Liver (tissue), 9 donors: ENCODE data around the gene SLC46A1. TPM values are rescaled to one million over a fixed set of nuclear protein-coding genes. Genes with fewer than 3 reads are reported as not detected.

Experiments
- DNase-seq: peaks from one replicate; pipeline ENCODE4 v3.0.0-alpha.2; 2017; ENCODE audit warnings: low spot score
- H3K27ac ChIP-seq, 2 donors: one replicate each; pipeline ENCODE4 v1.7.0; 2013; ENCODE audit warnings: inconsistent platforms in 2 of 2, low read length in 2 of 2, control low read depth in 1 of 2, low read depth in 1 of 2, mild to moderate bottlenecking in 1 of 2
- H3K27me3 ChIP-seq, 4 donors: one replicate each; pipeline versions ENCODE4 v1.6.1 to v1.7.0; 2013; ENCODE audit warnings: low read length in 3 of 4, inconsistent platforms in 1 of 4, mild to moderate bottlenecking in 1 of 4, moderate library complexity in 1 of 4; ENCODE audit not compliant: control insufficient read depth in 4 of 4, insufficient read depth in 4 of 4
- H3K36me3 ChIP-seq, 4 donors: one replicate each; pipeline versions ENCODE4 v1.6.1 to v1.7.0; 2013; ENCODE audit warnings: low read length in 3 of 4, mild to moderate bottlenecking in 3 of 4, low read depth in 1 of 4, moderate library complexity in 1 of 4; ENCODE audit not compliant: control insufficient read depth in 4 of 4, insufficient read depth in 3 of 4
- H3K4me1 ChIP-seq, 4 donors: one replicate each; pipeline versions ENCODE4 v1.6.1 to v1.7.0; 2013; ENCODE audit warnings: low read length in 3 of 4, mild to moderate bottlenecking in 3 of 4, moderate library complexity in 1 of 4; ENCODE audit not compliant: control insufficient read depth in 4 of 4, insufficient read depth in 4 of 4
- H3K4me3 ChIP-seq, 3 donors: one replicate each; pipeline versions ENCODE4 v1.6.1 to v1.7.0; 2013; ENCODE audit warnings: low read length in 3 of 3, control low read depth in 1 of 3, low read depth in 1 of 3, mild to moderate bottlenecking in 1 of 3
- H3K9ac ChIP-seq, 2 donors: one replicate each; pipeline ENCODE4 v1.7.0; 2013; ENCODE audit warnings: low read length in 2 of 2, mild to moderate bottlenecking in 2 of 2, moderate library complexity in 2 of 2, control low read depth in 1 of 2, low read depth in 1 of 2
- H3K9me3 ChIP-seq, 4 donors: one replicate each; pipeline versions ENCODE4 v1.6.1 to v1.7.0; 2013; ENCODE audit warnings: low read length in 3 of 4; ENCODE audit not compliant: control insufficient read depth in 4 of 4
- EGR1 ChIP-seq, 2 donors: IDR thresholded peaks; 2 replicates each; pipeline ENCODE4 v1.6.1; 2016 to 2018; ENCODE audit warnings: antibody characterized with exemption in 2 of 2, low read depth in 2 of 2
- FOXA1 ChIP-seq: IDR thresholded peaks from 2 replicates; pipeline ENCODE4 v1.6.1; 2016; ENCODE audit warnings: antibody characterized with exemption
- FOXA2 ChIP-seq: IDR thresholded peaks from 2 replicates; pipeline ENCODE4 v1.6.1; 2016; ENCODE audit warnings: antibody characterized with exemption
- GABPA ChIP-seq, 2 donors: IDR thresholded peaks in 1 of 2; conservative IDR thresholded peaks in 1 of 2; 2 replicates each; pipeline ENCODE4 v1.6.1; 2016; ENCODE audit warnings: antibody characterized with exemption in 2 of 2, mild to moderate bottlenecking in 1 of 2, moderate library complexity in 1 of 2
- HNF4A ChIP-seq, 2 donors: conservative IDR thresholded peaks; 2 replicates each; pipeline ENCODE4 v1.6.1; 2016; ENCODE audit warnings: antibody characterized with exemption in 2 of 2, mild to moderate bottlenecking in 2 of 2
- HNF4G ChIP-seq: IDR thresholded peaks from 2 replicates; pipeline ENCODE4 v1.6.1; 2016; ENCODE audit warnings: antibody characterized with exemption
- JUND ChIP-seq, 2 donors: IDR thresholded peaks; 2 replicates each; pipeline ENCODE4 v1.6.1; 2016; ENCODE audit warnings: antibody characterized with exemption in 2 of 2
- NR2F2 ChIP-seq: IDR thresholded peaks from 2 replicates; pipeline ENCODE4 v1.6.1; 2016; ENCODE audit warnings: antibody characterized with exemption
- RAD21 ChIP-seq, 2 donors: IDR thresholded peaks; 2 replicates each; pipeline ENCODE4 v1.6.1; 2016; ENCODE audit warnings: antibody characterized with exemption in 2 of 2, mild to moderate bottlenecking in 2 of 2
- RXRA ChIP-seq, 2 donors: IDR thresholded peaks; 2 replicates each; pipeline ENCODE4 v1.6.1; 2017 to 2018; ENCODE audit warnings: antibody characterized with exemption in 2 of 2, mild to moderate bottlenecking in 1 of 2
- SP1 ChIP-seq: IDR thresholded peaks from 2 replicates; pipeline ENCODE4 v1.6.1; 2018; ENCODE audit warnings: antibody characterized with exemption, mild to moderate bottlenecking
- TAF1 ChIP-seq: conservative IDR thresholded peaks from 2 replicates; pipeline ENCODE4 v1.6.1; 2016; ENCODE audit warnings: antibody characterized with exemption, mild to moderate bottlenecking
- YY1 ChIP-seq: IDR thresholded peaks from 2 replicates; pipeline ENCODE4 v1.6.1; 2016; ENCODE audit warnings: antibody characterized with exemption, mild to moderate bottlenecking
- ZBTB33 ChIP-seq: IDR thresholded peaks from 2 replicates; pipeline ENCODE4 v1.6.1; 2016; ENCODE audit warnings: antibody characterized with exemption
- WGBS: extraction: QIAGEN DNeasy Blood & Tissue Kit; methylation state at CpG from one replicate; pipeline ENCODE4 v1.1.7; 2013; 5-methylcytosine and 5-hydroxymethylcytosine counted together
- polyA plus RNA-seq, 2 donors: library from polyadenylated mRNA; stranded (reverse) in 1 of 2; unstranded in 1 of 2; fragments of 200-250 nt in 1 of 2; fragments of >200 nt in 1 of 2; fragmentation: Nextera tagmentation in 1 of 2; extraction: Ambion mirVana in 1 of 2; gene quantifications; one replicate each; pipeline versions ENCODE4 v1.2.1 to v1.2.3, GENCODE V29; 2013 to 2015
- total RNA-seq, 2 donors: library from RNA; depleted of rRNA; stranded (reverse); fragments of >200 nt; gene quantifications; one replicate each; pipeline ENCODE4 v1.2.3, GENCODE V29; 2014
- TF ChIP-seq, protein P1 (sequence below): fragments of 150-350 bp; IDR thresholded peaks from 2 replicates; pipeline ENCODE4 v1.5.1; 2017; ENCODE audit warnings: improper control_type of control experiment, low read depth, low read length; ENCODE audit not compliant: missing input control
- TF ChIP-seq, protein P2 (sequence below): IDR thresholded peaks from 2 replicates; pipeline ENCODE4 v1.6.1; 2016; ENCODE audit warnings: antibody characterized with exemption
- TF ChIP-seq, protein P3 (sequence below): IDR thresholded peaks from 2 replicates; pipeline ENCODE4 v1.6.1; 2016; ENCODE audit warnings: antibody characterized with exemption, mild to moderate bottlenecking
- donor health status: healthy.
- donor health status: healthy.
- donor health status: healthy.
- donor health status: healthy.
- donor health status: healthy.

SLC46A1 gene
- total and polyA plus RNA-seq, 4 donors: 13.6 to 47.9 (median 19.1) TPM

- TF ChIP-seq SP1 (no peak), GABPA (IDR thresholded peaks at IDR 0.05 in 1 of 2, conservative IDR thresholded peaks at IDR 0.05 in 1 of 2) (no peak), HNF4G (no peak), EGR1 (IDR thresholded peaks at IDR 0.05; ENCODE audit: low read depth in 2 of 2) (no peak), NR2F2 (no peak), FOXA2 (no peak), JUND (IDR thresholded peaks at IDR 0.05) (no peak), ZBTB33 (no peak), RAD21 (IDR thresholded peaks at IDR 0.05) (no peak), RXRA (IDR thresholded peaks at IDR 0.05) (no peak), YY1 (no peak), HNF4A (conservative IDR thresholded peaks at IDR 0.05) (no peak), TAF1 (no peak), FOXA1 (no peak)
- TF ChIP-seq, protein P1, sequence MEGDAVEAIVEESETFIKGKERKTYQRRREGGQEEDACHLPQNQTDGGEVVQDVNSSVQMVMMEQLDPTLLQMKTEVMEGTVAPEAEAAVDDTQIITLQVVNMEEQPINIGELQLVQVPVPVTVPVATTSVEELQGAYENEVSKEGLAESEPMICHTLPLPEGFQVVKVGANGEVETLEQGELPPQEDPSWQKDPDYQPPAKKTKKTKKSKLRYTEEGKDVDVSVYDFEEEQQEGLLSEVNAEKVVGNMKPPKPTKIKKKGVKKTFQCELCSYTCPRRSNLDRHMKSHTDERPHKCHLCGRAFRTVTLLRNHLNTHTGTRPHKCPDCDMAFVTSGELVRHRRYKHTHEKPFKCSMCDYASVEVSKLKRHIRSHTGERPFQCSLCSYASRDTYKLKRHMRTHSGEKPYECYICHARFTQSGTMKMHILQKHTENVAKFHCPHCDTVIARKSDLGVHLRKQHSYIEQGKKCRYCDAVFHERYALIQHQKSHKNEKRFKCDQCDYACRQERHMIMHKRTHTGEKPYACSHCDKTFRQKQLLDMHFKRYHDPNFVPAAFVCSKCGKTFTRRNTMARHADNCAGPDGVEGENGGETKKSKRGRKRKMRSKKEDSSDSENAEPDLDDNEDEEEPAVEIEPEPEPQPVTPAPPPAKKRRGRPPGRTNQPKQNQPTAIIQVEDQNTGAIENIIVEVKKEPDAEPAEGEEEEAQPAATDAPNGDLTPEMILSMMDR: no peak
- TF ChIP-seq, protein P2, sequence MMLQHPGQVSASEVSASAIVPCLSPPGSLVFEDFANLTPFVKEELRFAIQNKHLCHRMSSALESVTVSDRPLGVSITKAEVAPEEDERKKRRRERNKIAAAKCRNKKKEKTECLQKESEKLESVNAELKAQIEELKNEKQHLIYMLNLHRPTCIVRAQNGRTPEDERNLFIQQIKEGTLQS: no peak
- TF ChIP-seq, protein P3, sequence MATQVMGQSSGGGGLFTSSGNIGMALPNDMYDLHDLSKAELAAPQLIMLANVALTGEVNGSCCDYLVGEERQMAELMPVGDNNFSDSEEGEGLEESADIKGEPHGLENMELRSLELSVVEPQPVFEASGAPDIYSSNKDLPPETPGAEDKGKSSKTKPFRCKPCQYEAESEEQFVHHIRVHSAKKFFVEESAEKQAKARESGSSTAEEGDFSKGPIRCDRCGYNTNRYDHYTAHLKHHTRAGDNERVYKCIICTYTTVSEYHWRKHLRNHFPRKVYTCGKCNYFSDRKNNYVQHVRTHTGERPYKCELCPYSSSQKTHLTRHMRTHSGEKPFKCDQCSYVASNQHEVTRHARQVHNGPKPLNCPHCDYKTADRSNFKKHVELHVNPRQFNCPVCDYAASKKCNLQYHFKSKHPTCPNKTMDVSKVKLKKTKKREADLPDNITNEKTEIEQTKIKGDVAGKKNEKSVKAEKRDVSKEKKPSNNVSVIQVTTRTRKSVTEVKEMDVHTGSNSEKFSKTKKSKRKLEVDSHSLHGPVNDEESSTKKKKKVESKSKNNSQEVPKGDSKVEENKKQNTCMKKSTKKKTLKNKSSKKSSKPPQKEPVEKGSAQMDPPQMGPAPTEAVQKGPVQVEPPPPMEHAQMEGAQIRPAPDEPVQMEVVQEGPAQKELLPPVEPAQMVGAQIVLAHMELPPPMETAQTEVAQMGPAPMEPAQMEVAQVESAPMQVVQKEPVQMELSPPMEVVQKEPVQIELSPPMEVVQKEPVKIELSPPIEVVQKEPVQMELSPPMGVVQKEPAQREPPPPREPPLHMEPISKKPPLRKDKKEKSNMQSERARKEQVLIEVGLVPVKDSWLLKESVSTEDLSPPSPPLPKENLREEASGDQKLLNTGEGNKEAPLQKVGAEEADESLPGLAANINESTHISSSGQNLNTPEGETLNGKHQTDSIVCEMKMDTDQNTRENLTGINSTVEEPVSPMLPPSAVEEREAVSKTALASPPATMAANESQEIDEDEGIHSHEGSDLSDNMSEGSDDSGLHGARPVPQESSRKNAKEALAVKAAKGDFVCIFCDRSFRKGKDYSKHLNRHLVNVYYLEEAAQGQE: no peak
- no peaks in the 10 kb centered on the region for H3K9me3 ChIP-seq
- peaks cover 0 to 8% (median 1%) of the 10 kb centered on the region in 4 donors for H3K4me1 ChIP-seq
- no peaks in the 10 kb centered on the region for H3K36me3 ChIP-seq
- H3K4me3 ChIP-seq: no peak overlapping the region
- WGBS: 94% methylated on average over 13 of the region's 13 CpGs
- H3K27me3 ChIP-seq: no peaks in the 10 kb centered on the region
- no peak overlapping the region for H3K27ac ChIP-seq
- no peak for DNase-seq
- no peak overlapping the region for H3K9ac ChIP-seq
These were observed 19.2 kb upstream of the SLC46A1 start for GRCh38 chr17:28425206-28425605.

DNA sequence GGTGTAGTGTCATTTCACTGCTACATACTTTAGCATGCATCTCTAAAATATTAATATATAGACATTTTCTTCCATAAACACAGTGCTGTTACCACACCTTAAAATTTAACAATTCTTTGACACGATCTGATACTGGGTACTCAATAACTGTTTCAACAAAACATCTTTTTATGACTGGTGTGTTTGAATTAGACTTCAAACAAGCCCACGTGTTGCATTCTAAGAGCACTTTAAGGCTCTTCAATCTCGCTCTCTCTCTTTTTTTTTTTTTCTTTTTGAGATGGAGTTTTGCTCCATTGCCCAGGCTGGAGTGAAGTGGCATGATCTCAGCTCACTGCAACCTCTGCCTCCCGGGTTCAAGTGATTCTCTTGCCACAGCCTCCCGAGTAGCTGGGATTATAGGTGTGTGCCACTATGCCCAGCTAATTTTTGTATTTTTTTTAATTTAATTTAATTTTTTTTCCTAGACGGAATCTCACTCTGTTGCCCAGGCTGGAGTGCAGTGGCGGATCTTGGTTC lies 15.8 kb upstream of the SLC46A1 start:
- H3K9ac ChIP-seq: no peak overlapping the region
- no peak for TF ChIP-seq RXRA (IDR thresholded peaks at IDR 0.05)
- WGBS: 86% methylated on average over 7 of the region's 7 CpGs

More for the DNA sequence above, 15.8 kb upstream of the SLC46A1 start:
- no peak overlapping the region for H3K4me3 ChIP-seq
- H3K27ac ChIP-seq: no peak overlapping the region
- H3K36me3 ChIP-seq: no peaks in the 10 kb centered on the region
- H3K4me1 ChIP-seq: peaks cover 0 to 5% (median 5%) of the 10 kb centered on the region in 4 donors
- H3K9me3 ChIP-seq: no peaks in the 10 kb centered on the region
- no peaks in the 10 kb centered on the region for H3K27me3 ChIP-seq
- DNase-seq: no peak
